Measurements from ENCODE around the gene IFITM2. TPM values are rescaled to one million over a fixed set of nuclear protein-coding genes. Genes with fewer than 3 reads are reported as not detected.

The IFITM2 gene
- polyA plus RNA-seq, 1 of the 3 experiments (the other 2 are of a cell fraction), result 518 TPM

DNA sequence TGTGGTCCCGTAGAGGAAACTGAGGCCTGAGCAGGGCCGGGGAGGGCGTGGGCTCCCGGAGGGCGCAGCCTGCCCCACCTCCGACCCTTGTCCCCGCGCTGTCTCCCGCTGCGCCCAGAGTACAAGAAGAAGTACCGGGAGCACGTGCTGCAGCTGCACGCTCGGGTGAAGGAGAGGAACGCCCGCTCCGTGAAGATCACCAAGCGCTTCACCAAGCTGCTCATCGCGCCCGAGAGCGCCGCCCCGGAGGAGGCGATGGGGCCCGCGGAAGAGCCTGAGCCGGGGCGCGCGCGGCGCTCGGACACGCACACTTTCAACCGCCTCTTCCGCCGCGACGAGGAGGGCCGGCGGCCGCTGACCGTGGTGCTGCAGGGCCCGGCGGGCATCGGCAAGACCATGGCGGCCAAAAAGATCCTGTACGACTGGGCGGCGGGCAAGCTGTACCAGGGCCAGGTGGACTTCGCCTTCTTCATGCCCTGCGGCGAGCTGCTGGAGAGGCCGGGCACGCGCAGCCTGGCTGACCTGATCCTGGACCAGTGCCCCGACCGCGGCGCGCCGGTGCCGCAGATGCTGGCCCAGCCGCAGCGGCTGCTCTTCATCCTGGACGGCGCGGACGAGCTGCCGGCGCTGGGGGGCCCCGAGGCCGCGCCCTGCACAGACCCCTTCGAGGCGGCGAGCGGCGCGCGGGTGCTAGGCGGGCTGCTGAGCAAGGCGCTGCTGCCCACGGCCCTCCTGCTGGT lies 27.5 kb upstream of the IFITM2 start:
- no peak overlapping the region for H2AFZ ChIP-seq (ENCODE audit: low read depth)
- no peaks in the 10 kb centered on the region for H4K20me1 ChIP-seq (ENCODE audit: insufficient read depth)
- H3K27me3 ChIP-seq (ENCODE audit: insufficient read depth), result peaks cover 56% of the 10 kb centered on the region
- no peaks in the 10 kb centered on the region for H3F3A ChIP-seq (replicated peaks; ENCODE audit: insufficient read depth)
- H3K4me3 ChIP-seq (ENCODE audit: low read depth in 2 of 2, low read length in 1 of 2), result no peak overlapping the region
- H3K9me3 ChIP-seq, result peaks cover 4% of the 10 kb centered on the region
- no peaks in the 10 kb centered on the region for H3K79me2 ChIP-seq (ENCODE audit: insufficient read depth)
- peak; percentile 48 for DNase-seq
- H3K9ac ChIP-seq, result no peak overlapping the region
- ChIA-PET CTCF (interaction anchor here (1.2 to 4.1 kb wide), 3 partner anchors 9 to 37 kb away, joined by 3 to 16 read pairs (median 6); partner anchors contain the start of gene PGGHG), POLR2A (no interaction called here)
- no peaks in the 10 kb centered on the region for H3K9me2 ChIP-seq
- WGBS (ENCODE audit: low lambda C conversion rate), result 18% methylated on average over 34 of the region's 85 CpGs
- H3K4me1 ChIP-seq (ENCODE audit: control insufficient read depth in 1 of 2, insufficient read depth in 2 of 2, low read depth in 1 of 2, low read length in 1 of 2), result no peaks in the 10 kb centered on the region
- no peak overlapping the region for H3K27ac ChIP-seq (ENCODE audit: low read depth in 2 of 2, low read length in 1 of 2)
- H3K36me3 ChIP-seq (replicated peaks in 1 of 2; ENCODE audit: control insufficient read depth in 1 of 2, insufficient read depth in 2 of 2, low read length in 1 of 2), result no peaks in the 10 kb centered on the region
- H3K4me2 ChIP-seq, result no peak overlapping the region
- TF ChIP-seq EZH2phosphoT487 (IDR thresholded peaks at IDR 0.05; ENCODE audit: borderline replicate concordance, low read depth), result no peak
- TF ChIP-seq, protein P1, sequence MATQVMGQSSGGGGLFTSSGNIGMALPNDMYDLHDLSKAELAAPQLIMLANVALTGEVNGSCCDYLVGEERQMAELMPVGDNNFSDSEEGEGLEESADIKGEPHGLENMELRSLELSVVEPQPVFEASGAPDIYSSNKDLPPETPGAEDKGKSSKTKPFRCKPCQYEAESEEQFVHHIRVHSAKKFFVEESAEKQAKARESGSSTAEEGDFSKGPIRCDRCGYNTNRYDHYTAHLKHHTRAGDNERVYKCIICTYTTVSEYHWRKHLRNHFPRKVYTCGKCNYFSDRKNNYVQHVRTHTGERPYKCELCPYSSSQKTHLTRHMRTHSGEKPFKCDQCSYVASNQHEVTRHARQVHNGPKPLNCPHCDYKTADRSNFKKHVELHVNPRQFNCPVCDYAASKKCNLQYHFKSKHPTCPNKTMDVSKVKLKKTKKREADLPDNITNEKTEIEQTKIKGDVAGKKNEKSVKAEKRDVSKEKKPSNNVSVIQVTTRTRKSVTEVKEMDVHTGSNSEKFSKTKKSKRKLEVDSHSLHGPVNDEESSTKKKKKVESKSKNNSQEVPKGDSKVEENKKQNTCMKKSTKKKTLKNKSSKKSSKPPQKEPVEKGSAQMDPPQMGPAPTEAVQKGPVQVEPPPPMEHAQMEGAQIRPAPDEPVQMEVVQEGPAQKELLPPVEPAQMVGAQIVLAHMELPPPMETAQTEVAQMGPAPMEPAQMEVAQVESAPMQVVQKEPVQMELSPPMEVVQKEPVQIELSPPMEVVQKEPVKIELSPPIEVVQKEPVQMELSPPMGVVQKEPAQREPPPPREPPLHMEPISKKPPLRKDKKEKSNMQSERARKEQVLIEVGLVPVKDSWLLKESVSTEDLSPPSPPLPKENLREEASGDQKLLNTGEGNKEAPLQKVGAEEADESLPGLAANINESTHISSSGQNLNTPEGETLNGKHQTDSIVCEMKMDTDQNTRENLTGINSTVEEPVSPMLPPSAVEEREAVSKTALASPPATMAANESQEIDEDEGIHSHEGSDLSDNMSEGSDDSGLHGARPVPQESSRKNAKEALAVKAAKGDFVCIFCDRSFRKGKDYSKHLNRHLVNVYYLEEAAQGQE (IDR thresholded peaks at IDR 0.05; ENCODE audit: low read depth, low read length), result peak; percentile 91

DNA sequence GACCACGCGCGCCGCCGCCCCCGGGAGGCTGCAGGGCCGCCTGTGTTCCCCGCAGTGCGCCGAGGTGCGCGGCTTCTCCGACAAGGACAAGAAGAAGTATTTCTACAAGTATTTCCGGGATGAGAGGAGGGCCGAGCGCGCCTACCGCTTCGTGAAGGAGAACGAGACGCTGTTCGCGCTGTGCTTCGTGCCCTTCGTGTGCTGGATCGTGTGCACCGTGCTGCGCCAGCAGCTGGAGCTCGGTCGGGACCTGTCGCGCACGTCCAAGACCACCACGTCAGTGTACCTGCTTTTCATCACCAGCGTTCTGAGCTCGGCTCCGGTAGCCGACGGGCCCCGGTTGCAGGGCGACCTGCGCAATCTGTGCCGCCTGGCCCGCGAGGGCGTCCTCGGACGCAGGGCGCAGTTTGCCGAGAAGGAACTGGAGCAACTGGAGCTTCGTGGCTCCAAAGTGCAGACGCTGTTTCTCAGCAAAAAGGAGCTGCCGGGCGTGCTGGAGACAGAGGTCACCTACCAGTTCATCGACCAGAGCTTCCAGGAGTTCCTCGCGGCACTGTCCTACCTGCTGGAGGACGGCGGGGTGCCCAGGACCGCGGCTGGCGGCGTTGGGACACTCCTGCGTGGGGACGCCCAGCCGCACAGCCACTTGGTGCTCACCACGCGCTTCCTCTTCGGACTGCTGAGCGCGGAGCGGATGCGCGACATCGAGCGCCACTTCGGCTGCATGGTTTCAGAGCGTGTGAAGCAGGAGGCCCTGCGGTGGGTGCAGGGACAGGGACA lies 26.7 kb upstream of the IFITM2 start:
- ChIA-PET CTCF (interaction anchor here (1.4 to 4.1 kb wide), 3 partner anchors 25 to 37 kb away, joined by 3 to 16 read pairs (median 3); no protein-coding TSS in a partner anchor), POLR2A (no interaction called here)

More for the DNA sequence above, 26.7 kb upstream of the IFITM2 start:
- H3K9me3 ChIP-seq, result peaks cover 4% of the 10 kb centered on the region; the same call in 1 of the 2 replicates
- 6% methylated on average over 23 of the region's 79 CpGs for WGBS (ENCODE audit: low lambda C conversion rate)
- no peaks in the 10 kb centered on the region for H3K36me3 ChIP-seq (replicated peaks in 1 of 2; ENCODE audit: control insufficient read depth in 1 of 2, insufficient read depth in 2 of 2, low read length in 1 of 2)
- no peak overlapping the region for H3K9ac ChIP-seq
- DNase-seq, result peak; percentile 31
- H3K27me3 ChIP-seq (ENCODE audit: insufficient read depth), result peaks cover 56% of the 10 kb centered on the region
- H3K4me1 ChIP-seq (ENCODE audit: control insufficient read depth in 1 of 2, insufficient read depth in 2 of 2, low read depth in 1 of 2, low read length in 1 of 2), result no peaks in the 10 kb centered on the region
- no peaks in the 10 kb centered on the region for H3K79me2 ChIP-seq (ENCODE audit: insufficient read depth)
- no peaks in the 10 kb centered on the region for H4K20me1 ChIP-seq (ENCODE audit: insufficient read depth)
- TF ChIP-seq SMC3 (IDR thresholded peaks at IDR 0.05; ENCODE audit: low read depth, low read length) (no peak), TEAD4 (IDR thresholded peaks at IDR 0.05; ENCODE audit: borderline replicate concordance, insufficient read depth) (no peak), EP300 (IDR thresholded peaks at IDR 0.05; ENCODE audit: borderline replicate concordance in 1 of 2, low read depth in 1 of 2, low read length in 1 of 2) (no peak), FOXM1 (IDR thresholded peaks at IDR 0.05; ENCODE audit: low read depth) (no peak), YY1 (IDR thresholded peaks at IDR 0.05; ENCODE audit: low read depth) (no peak), TCF12 (IDR thresholded peaks at IDR 0.05) (no peak), MEF2A (IDR thresholded peaks at IDR 0.05; ENCODE audit: borderline replicate concordance, low read depth) (no peak)
- TF ChIP-seq, protein P2, sequence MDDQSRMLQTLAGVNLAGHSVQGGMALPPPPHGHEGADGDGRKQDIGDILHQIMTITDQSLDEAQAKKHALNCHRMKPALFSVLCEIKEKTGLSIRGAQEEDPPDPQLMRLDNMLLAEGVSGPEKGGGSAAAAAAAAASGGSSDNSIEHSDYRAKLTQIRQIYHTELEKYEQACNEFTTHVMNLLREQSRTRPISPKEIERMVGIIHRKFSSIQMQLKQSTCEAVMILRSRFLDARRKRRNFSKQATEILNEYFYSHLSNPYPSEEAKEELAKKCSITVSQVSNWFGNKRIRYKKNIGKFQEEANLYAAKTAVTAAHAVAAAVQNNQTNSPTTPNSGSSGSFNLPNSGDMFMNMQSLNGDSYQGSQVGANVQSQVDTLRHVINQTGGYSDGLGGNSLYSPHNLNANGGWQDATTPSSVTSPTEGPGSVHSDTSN (IDR thresholded peaks at IDR 0.05), result no peak
- TF ChIP-seq, protein P3, sequence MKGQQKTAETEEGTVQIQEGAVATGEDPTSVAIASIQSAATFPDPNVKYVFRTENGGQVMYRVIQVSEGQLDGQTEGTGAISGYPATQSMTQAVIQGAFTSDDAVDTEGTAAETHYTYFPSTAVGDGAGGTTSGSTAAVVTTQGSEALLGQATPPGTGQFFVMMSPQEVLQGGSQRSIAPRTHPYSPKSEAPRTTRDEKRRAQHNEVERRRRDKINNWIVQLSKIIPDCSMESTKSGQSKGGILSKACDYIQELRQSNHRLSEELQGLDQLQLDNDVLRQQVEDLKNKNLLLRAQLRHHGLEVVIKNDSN (IDR thresholded peaks at IDR 0.05; ENCODE audit: borderline replicate concordance, low read depth), result no peak
- TF ChIP-seq, protein P4, sequence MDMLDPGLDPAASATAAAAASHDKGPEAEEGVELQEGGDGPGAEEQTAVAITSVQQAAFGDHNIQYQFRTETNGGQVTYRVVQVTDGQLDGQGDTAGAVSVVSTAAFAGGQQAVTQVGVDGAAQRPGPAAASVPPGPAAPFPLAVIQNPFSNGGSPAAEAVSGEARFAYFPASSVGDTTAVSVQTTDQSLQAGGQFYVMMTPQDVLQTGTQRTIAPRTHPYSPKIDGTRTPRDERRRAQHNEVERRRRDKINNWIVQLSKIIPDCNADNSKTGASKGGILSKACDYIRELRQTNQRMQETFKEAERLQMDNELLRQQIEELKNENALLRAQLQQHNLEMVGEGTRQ (IDR thresholded peaks at IDR 0.05; ENCODE audit: borderline replicate concordance, low read depth, low read length), result no peak
- TF ChIP-seq, protein P5, sequence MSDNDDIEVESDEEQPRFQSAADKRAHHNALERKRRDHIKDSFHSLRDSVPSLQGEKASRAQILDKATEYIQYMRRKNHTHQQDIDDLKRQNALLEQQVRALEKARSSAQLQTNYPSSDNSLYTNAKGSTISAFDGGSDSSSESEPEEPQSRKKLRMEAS (IDR thresholded peaks at IDR 0.05; ENCODE audit: low read depth), result no peak
- TF ChIP-seq, protein P6, sequence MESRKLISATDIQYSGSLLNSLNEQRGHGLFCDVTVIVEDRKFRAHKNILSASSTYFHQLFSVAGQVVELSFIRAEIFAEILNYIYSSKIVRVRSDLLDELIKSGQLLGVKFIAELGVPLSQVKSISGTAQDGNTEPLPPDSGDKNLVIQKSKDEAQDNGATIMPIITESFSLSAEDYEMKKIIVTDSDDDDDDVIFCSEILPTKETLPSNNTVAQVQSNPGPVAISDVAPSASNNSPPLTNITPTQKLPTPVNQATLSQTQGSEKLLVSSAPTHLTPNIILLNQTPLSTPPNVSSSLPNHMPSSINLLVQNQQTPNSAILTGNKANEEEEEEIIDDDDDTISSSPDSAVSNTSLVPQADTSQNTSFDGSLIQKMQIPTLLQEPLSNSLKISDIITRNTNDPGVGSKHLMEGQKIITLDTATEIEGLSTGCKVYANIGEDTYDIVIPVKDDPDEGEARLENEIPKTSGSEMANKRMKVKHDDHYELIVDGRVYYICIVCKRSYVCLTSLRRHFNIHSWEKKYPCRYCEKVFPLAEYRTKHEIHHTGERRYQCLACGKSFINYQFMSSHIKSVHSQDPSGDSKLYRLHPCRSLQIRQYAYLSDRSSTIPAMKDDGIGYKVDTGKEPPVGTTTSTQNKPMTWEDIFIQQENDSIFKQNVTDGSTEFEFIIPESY (IDR thresholded peaks at IDR 0.05; ENCODE audit: borderline replicate concordance, low read depth), result no peak
- no peak overlapping the region for H3K4me3 ChIP-seq (ENCODE audit: low read depth in 2 of 2, low read length in 1 of 2)
- H3F3A ChIP-seq (replicated peaks; ENCODE audit: insufficient read depth), result no peaks in the 10 kb centered on the region
- no peak overlapping the region for H3K4me2 ChIP-seq
- H3K9me2 ChIP-seq, result no peaks in the 10 kb centered on the region
- H2AFZ ChIP-seq (ENCODE audit: low read depth), result no peak overlapping the region
- no peak overlapping the region for H3K27ac ChIP-seq (ENCODE audit: low read depth in 2 of 2, low read length in 1 of 2)
